ENCODE measurements around the gene VSTM2A.
"Not testable (repeated sequence)": the region's sequence is repeated elsewhere in the genome, so short reads cannot be mapped to it uniquely, and the experiment has no call there.

The VSTM2A gene, protein sequence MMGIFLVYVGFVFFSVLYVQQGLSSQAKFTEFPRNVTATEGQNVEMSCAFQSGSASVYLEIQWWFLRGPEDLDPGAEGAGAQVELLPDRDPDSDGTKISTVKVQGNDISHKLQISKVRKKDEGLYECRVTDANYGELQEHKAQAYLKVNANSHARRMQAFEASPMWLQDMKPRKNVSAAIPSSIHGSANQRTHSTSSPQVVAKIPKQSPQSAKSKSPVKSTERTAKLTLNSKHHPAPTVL

GRCh38 chr7:54541669-54542625 lies at the start of gene VSTM2A:
TSS of gene VSTM2A (plus strand) at chr7:54542375. CDS start at chr7:54542731, 356 bp downstream.
- DNase-seq: no peak

- not testable (repeated sequence) for DNase-seq
These were observed 37.6 kb upstream of the VSTM2A start for GRCh38 chr7:54504531-54504930.

DNA sequence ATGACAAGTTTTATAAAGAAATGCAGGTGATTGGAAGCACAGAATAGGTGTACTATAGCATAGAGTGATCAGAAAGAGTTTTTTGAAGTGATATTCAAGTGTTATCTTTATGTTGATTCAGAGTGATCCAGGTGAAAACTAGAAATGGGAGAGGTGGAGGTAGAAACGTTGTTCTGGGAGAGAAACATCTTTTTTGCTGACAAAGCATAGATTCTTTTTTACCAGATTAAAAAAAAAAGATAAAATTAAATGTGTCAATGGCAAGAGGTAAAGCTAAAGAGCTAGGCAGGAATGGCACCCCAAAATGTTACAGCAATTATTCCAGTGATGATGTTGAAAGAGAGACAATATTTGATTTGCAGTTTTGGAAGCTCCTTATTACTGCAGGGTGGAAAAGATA lies 12.6 kb upstream of the VSTM2A start:
- no peak for DNase-seq

DNA sequence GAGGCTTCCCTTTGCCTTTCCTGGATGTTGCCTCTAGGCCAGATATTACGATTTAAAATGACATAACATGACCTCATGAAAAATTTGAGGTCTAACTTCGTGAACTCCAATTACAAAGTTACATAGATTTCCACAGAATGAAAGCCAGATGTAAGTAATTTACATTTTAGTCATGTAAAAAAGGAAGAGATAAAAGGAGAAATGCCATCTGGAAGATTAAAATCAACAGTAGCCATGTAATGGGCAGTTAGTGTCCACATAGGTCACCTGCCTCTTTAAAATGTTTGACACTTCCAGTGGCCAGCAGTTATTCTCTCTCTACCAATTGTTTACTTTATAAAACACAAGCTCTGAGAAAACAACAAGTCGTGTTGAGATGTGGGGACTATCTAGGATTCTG lies 4.1 kb upstream of the VSTM2A start:
- no peak for DNase-seq

DNA sequence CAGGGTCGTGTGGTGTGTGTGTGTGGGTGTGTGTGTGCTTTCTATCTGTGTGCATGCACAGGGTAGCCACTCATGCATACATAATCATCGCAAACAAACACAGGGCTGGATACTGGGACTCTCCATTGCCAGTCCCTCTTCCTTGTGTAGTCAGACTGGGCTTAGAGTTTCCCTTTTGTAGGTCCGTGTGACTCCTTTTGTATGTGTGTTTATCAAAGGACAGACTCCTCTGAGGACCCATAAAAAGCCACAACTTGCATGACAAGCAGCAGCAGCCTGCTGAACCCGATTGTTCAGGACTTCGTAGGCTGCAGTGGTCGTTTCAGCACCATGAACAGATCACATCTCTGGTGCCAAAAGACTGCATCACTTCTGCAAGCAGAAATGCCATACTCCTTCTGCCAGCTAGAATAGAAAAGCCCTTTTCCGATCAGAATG lies 895 bp downstream of the VSTM2A start:
- DNase-seq: no peak

- DNase-seq: no peak
These were observed 2.0 kb downstream of the VSTM2A start for GRCh38 chr7:54544149-54544526.

DNA sequence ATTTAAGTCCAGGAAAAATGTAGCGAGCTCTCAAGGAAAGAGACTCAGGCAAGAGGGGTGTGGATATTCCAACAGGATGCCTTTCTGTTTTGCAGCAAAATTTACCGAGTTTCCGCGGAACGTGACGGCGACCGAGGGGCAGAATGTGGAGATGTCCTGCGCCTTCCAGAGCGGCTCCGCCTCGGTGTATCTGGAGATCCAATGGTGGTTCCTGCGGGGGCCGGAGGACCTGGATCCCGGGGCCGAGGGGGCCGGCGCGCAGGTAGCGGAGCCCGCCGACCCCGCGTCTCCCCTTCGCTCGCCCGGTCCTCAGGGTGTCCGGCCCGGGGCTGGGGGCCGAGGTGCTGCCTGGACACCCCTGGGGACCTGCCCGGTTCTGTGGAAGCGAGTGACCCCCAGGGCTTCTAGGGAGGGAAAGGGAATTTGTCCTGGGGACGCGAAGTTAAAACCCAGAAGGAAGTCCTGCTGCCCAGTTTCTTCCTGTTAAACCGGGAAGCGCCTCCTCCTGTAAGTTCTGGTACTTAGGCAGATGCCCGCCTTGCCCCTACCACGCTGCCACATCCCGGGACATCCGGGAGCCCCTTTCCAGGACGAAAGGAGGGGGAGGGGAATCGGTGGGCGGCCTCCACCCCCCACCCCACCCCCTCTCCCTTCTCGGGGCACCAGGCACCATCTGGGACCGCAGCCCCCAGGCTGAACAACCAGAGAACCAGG lies 2.5 kb downstream of the VSTM2A start:
- DNase-seq: no peak

DNA sequence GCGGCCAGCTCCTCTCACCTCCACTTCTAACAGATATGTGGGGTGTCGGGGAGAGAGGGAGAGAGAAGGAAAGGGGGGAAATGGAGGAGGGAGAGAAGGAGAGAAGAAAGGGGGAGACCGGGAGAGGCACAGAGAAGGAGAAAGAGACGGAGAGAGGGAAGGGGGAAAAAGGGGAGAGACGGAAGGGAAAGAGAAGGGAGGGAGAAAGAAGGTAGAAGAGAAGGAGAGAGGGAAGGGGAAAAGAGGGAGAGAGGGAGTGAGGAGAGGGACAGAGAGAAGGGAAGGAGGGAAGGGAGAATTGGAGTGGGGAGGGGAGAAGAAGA lies 3.0 kb downstream of the VSTM2A start:
- DNase-seq: no peak

DNA sequence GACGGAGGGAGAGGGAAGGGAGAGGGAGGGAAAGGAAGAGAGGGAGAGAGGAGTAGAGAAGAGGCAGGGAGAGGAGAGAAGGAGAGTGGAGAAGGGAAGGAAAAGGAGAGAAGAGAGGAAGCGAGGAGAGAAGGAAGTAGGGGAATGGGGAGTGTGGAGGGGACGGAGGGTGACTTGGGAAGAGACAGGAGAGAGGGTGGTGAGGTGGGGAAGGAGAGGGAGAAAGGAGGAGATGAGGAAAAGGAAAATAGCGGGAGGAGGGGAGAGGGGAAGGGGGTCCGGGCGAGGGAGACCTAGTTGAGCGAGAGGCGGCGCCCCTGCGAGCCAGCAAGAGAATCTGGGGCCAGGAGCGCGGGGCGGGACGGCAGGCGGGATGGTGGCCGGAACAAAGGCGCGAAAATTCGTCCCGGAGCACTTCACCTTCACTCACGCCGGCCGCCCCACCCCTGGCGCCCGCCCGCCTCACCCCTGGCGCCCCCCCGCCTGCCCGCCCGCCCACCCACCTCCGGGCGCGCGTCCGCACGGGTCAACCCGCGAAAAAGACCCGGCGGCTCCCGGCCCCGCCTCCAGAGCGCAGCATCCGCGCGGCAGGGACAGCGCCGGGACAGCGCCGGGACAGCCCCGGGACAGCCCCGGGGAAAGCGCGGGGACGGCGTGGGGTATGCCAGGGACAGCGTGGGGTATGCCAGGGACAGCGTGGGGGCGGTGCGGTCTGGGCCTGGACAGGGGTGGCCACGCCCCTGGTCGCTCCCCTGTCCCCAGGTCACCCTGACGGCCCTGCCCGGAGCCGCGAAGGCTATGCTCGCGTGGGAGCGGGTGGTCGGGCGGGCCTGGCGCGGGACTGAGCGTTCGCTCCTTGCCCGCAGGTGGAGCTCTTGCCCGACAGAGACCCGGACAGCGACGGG lies 4.2 kb downstream of the VSTM2A start:
- no peak for DNase-seq

- no peak for DNase-seq
These were observed 4.8 kb downstream of the VSTM2A start for GRCh38 chr7:54546986-54547314.

- DNase-seq: no peak
These were observed 8.3 kb downstream of the VSTM2A start for GRCh38 chr7:54550471-54550870.

GRCh38 chr7:54556121-54556520 lies 13.9 kb downstream of the VSTM2A start:
- DNase-seq: no peak

DNA sequence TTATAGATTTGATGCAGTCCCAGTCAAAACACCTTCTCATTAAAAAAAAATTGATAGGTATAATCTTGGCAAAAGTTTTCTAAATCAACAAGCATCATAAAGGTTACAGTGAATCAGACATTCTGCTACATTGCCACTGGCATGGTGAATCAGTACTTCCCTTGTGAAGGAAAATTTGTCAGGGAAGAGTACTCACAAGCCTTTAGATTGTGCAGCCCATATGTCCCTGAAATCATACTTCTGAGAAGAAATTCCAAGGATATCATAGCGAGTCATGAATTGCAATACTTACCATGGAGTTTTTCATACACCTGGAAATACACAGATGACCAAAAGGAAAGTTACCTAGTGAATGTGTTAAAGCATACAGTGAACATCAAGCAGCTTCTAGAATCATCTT lies 17.2 kb downstream of the VSTM2A start:
- no peak for DNase-seq

GRCh38 chr7:54560198-54560597 lies 18.0 kb downstream of the VSTM2A start:
- no peak for DNase-seq

GRCh38 chr7:54560723-54561122 lies 18.5 kb downstream of the VSTM2A start:
- no peak for DNase-seq

DNA sequence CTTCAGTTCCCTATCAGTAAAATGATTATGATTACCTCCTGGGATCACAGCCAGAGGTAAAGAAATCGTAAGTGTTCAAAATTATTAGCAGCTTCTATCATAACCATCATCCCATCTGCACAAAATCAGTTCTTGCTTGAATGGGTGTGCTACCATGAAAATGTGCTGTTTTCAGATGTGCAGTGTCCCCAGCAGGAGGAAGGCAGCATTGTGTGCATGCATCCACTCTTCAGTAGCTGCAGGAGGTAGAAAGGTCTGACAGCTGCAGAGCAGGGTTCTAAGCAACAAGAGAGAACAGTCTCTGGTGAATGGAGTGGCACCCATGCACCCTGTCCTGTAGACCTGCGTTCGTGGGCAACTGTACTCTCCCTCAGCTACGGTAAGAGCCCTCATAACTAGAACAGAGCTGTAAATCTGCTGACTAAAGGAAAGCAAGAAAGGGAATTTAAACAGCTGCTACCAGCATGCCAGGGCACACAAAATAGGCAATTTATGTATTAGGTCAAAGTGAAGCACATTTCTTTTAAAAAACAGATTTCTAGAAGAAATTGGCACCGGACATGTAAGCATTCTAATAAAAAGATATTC lies 21.2 kb downstream of the VSTM2A start:
- DNase-seq: no peak

- DNase-seq: no peak
These were observed 23.3 kb downstream of the VSTM2A start for GRCh38 chr7:54565432-54565831.

DNA sequence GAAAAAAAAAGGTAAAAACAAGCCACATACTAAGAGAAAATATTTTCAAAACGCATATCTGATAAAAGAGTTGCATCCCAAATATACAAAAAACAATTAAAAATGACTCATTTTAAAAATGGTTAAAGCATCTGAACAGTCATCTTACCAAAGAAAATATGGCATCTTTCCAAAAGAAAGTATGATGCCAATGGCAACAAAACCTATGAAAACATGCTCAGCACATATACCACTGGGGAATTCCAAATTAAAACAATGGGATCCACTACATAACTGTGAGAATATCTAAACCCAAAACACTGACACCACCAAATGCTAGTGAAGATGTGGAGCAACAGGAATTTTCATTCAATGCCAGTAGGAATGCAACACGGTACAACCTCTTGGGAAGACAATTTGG lies 39.3 kb downstream of the VSTM2A start:
- DNase-seq: no peak

- DNase-seq: no peak
These were observed 49.5 kb downstream of the VSTM2A start for GRCh38 chr7:54591404-54592386.

- no peak for DNase-seq
These were observed 54.6 kb downstream of the VSTM2A start for GRCh38 chr7:54596747-54597146.

GRCh38 chr7:54615537-54615936 lies 73.4 kb downstream of the VSTM2A start:
- DNase-seq: no peak
